BLaER1 treated with 17β-estradiol and CSF1 and Interleukin-3, amounts not matched to agents 10 nM and 100 nM (cell line): Measurements from ENCODE around the gene WDR49.
"Not testable (repeated sequence)": the region's sequence is repeated elsewhere in the genome, so short reads cannot be mapped to it uniquely, and the experiment has no call there.

Experiments
- H3K27ac ChIP-seq, 11 experiments: shearing (Covaris generic); formaldehyde crosslinking; 2 replicates each; pipeline ENCODE4 v1.8.1; 2022
- H3K27me3 ChIP-seq, 11 experiments: shearing (Covaris generic); formaldehyde crosslinking; 2 replicates each; pipeline ENCODE4 v1.8.1; 2022
- H3K36me3 ChIP-seq, 11 experiments: shearing (Covaris generic); formaldehyde crosslinking; 2 replicates each; pipeline ENCODE4 v1.8.1; 2022
- H3K4me1 ChIP-seq, 10 experiments: shearing (Covaris generic); formaldehyde crosslinking; 2 replicates each; pipeline ENCODE4 v1.8.1; 2022
- H3K4me2 ChIP-seq, 11 experiments: shearing (Covaris generic); formaldehyde crosslinking; 2 replicates each; pipeline ENCODE4 v1.8.1; 2022
- H3K4me3 ChIP-seq, 10 experiments: shearing (Covaris generic); formaldehyde crosslinking; 2 replicates each; pipeline ENCODE4 v1.8.1; 2022
- H3K9ac ChIP-seq, 11 experiments: shearing (Covaris generic); formaldehyde crosslinking; 2 replicates each; pipeline ENCODE4 v1.8.1; 2022
- H3K9me3 ChIP-seq, 11 experiments: shearing (Covaris generic); formaldehyde crosslinking; replicated peaks in 1 of 11; 2 replicates each; pipeline ENCODE4 v1.8.1; 2022
- H4K20me1 ChIP-seq, 11 experiments: shearing (Covaris generic); formaldehyde crosslinking; 2 replicates each; pipeline ENCODE4 v1.8.1; 2022
- Cebpa-rat ChIP-seq, 11 experiments: shearing (Covaris generic); IDR thresholded peaks; 2 replicates each; pipeline ENCODE4 v1.8.1; 2022

Gene WDR49

GRCh38 chr3:167650459-167650858, 3.3 kb downstream of the WDR49 start:
- Histone ChIP-seq H3K4me1 (peaks cover 4 to 11% (median 9%) of the 10 kb centered on the region in 10 experiments; a peak in 16 of 20 replicates), H3K4me3 (no peak overlapping the region), H3K36me3 (no peaks in the 10 kb centered on the region), H3K9ac (no peak overlapping the region), H3K27me3 (no peaks in the 10 kb centered on the region), H3K9me3 (peaks cover 0 to 10% (median 3%) of the 10 kb centered on the region in 11 experiments; a peak in 8 of 22 replicates), H4K20me1 (no peaks in the 10 kb centered on the region), H3K27ac (no peak overlapping the region), H3K4me2 (no peak overlapping the region)
- TF ChIP-seq Cebpa-rat (IDR thresholded peaks at IDR 0.05) = no peak

- no peaks in the 10 kb centered on the region for H3K36me3 ChIP-seq
- no peak for TF ChIP-seq Cebpa-rat (IDR thresholded peaks at IDR 0.05)
- no peak overlapping the region for H3K4me2 ChIP-seq
- H3K27ac ChIP-seq = no peak overlapping the region
- H3K4me3 ChIP-seq = no peak overlapping the region
- H4K20me1 ChIP-seq = no peaks in the 10 kb centered on the region
- H3K4me1 ChIP-seq = peaks cover 4 to 11% (median 9%) of the 10 kb centered on the region in 10 experiments; a peak in 16 of 20 replicates
- H3K9ac ChIP-seq = no peak overlapping the region
- peaks cover 0 to 9% (median 6%) of the 10 kb centered on the region in 11 experiments; a peak in 11 of 22 replicates for H3K9me3 ChIP-seq
- no peaks in the 10 kb centered on the region for H3K27me3 ChIP-seq
Observed at GRCh38 chr3:167649746-167650145, 4.0 kb downstream of the WDR49 start.

DNA sequence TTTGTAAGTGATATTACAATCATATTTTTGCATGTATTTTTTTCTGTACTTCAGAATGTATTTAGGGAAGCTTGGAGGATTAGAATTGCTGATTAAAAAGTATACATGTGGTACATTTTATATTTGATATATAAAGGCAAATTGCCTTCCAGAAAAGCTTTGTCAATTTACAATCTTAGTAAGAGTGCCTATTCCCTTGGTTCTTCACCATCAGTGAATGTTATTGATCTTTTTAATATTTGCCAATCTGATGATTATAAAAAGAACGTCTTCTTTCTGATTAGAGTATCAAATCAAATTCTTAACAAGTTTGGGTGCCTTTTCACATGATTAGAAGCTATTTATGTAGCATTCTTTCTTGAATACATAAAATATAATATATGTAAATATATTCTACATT, 9.1 kb downstream of the WDR49 start:
- Histone ChIP-seq H3K4me3 (no peak overlapping the region), H3K36me3 (no peaks in the 10 kb centered on the region), H3K27ac (no peak overlapping the region), H3K4me1 (no peaks in the 10 kb centered on the region), H3K9me3 (peaks cover 4 to 14% (median 9%) of the 10 kb centered on the region in 11 experiments; a peak in 12 of 22 replicates), H3K27me3 (no peaks in the 10 kb centered on the region), H4K20me1 (no peaks in the 10 kb centered on the region), H3K4me2 (no peak overlapping the region), H3K9ac (no peak overlapping the region)
- TF ChIP-seq Cebpa-rat (IDR thresholded peaks at IDR 0.05) = no peak

- Histone ChIP-seq H3K9me3 (no peaks in the 10 kb centered on the region), H3K27me3 (no peaks in the 10 kb centered on the region), H3K4me1 (no peaks in the 10 kb centered on the region), H3K4me3 (no peak overlapping the region), H3K27ac (no peak overlapping the region), H3K4me2 (no peak overlapping the region), H3K36me3 (no peaks in the 10 kb centered on the region), H4K20me1 (no peaks in the 10 kb centered on the region), H3K9ac (no peak overlapping the region)
- TF ChIP-seq Cebpa-rat (IDR thresholded peaks at IDR 0.05) = no peak
Observed at GRCh38 chr3:167631471-167631870, 22.3 kb downstream of the WDR49 start.

GRCh38 chr3:167626490-167626889, 27.3 kb downstream of the WDR49 start:
- no peak overlapping the region for H3K9ac ChIP-seq
- H3K36me3 ChIP-seq = no peaks in the 10 kb centered on the region
- no peaks in the 10 kb centered on the region for H3K4me1 ChIP-seq
- no peaks in the 10 kb centered on the region for H4K20me1 ChIP-seq
- no peaks in the 10 kb centered on the region for H3K9me3 ChIP-seq
- H3K27me3 ChIP-seq = no peaks in the 10 kb centered on the region
- H3K4me3 ChIP-seq = no peak overlapping the region
- no peak overlapping the region for H3K27ac ChIP-seq
- no peak for TF ChIP-seq Cebpa-rat (IDR thresholded peaks at IDR 0.05)
- H3K4me2 ChIP-seq = no peak overlapping the region

GRCh38 chr3:167615030-167615429, 38.7 kb downstream of the WDR49 start:
- Histone ChIP-seq H3K4me1 (no peaks in the 10 kb centered on the region), H4K20me1 (no peaks in the 10 kb centered on the region), H3K9ac (no peak overlapping the region), H3K27me3 (no peaks in the 10 kb centered on the region), H3K4me2 (no peak overlapping the region), H3K4me3 (no peak overlapping the region), H3K27ac (no peak overlapping the region), H3K36me3 (no peaks in the 10 kb centered on the region), H3K9me3 (no peaks in the 10 kb centered on the region)
- no peak for TF ChIP-seq Cebpa-rat (IDR thresholded peaks at IDR 0.05)

GRCh38 chr3:167614196-167614595, 39.5 kb downstream of the WDR49 start:
- not testable (repeated sequence) for H3K9ac ChIP-seq, H3K4me3 ChIP-seq, H3K4me2 ChIP-seq, H3K9me3 ChIP-seq, H3K27ac ChIP-seq, H4K20me1 ChIP-seq, H3K4me1 ChIP-seq, H3K36me3 ChIP-seq, H3K27me3 ChIP-seq

DNA sequence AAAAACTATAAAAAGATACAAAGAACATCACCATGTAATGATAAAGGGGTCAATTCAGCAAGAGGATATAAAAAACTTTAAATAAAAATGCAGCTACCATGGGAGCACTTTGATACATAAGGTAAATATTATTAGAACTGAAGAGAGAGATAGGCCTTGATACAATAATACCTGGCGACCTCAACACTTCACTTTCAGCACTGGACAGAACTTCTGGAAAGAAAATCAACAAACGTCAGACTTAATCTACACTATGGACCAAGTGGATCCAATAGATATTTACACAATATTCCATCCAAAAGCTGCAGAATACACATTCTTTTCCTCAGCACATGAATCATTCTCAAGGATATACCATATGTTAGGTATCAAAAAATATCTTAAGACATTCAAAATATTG, 42.0 kb downstream of the WDR49 start:
- Histone ChIP-seq H3K36me3 (no peaks in the 10 kb centered on the region), H3K9ac (no peak overlapping the region), H3K9me3 (no peaks in the 10 kb centered on the region), H3K4me2 (no peak overlapping the region), H4K20me1 (no peaks in the 10 kb centered on the region), H3K27ac (no peak overlapping the region), H3K4me1 (no peaks in the 10 kb centered on the region), H3K4me3 (no peak overlapping the region), H3K27me3 (no peaks in the 10 kb centered on the region)
- TF ChIP-seq Cebpa-rat (IDR thresholded peaks at IDR 0.05) = no peak

DNA sequence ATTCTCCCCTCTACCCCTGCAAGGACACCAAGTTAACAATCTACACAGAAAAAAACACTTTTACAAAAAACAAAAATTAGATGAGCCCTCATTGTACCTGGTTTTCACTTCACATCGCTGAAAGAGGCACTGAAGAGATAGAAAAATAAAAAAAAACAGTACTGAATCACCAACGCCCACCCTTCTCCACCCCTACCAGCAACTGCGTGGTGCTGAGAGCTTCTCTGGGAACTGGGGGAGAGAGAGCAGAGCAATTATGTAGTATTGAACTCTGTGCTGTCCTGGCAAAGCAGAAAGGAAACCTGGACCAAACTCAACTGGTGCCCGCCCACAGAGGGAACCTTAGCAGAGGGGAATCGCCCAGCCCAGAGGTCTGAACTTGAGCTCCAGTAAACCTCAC, 44.6 kb downstream of the WDR49 start:
- no peaks in the 10 kb centered on the region for H3K36me3 ChIP-seq
- no peak overlapping the region for H3K27ac ChIP-seq
- H4K20me1 ChIP-seq = no peaks in the 10 kb centered on the region
- no peak overlapping the region for H3K4me3 ChIP-seq
- H3K9ac ChIP-seq = no peak overlapping the region
- no peak overlapping the region for H3K4me2 ChIP-seq
- H3K4me1 ChIP-seq = no peaks in the 10 kb centered on the region
- no peaks in the 10 kb centered on the region for H3K27me3 ChIP-seq
- no peaks in the 10 kb centered on the region for H3K9me3 ChIP-seq
- TF ChIP-seq Cebpa-rat (IDR thresholded peaks at IDR 0.05) = no peak

DNA sequence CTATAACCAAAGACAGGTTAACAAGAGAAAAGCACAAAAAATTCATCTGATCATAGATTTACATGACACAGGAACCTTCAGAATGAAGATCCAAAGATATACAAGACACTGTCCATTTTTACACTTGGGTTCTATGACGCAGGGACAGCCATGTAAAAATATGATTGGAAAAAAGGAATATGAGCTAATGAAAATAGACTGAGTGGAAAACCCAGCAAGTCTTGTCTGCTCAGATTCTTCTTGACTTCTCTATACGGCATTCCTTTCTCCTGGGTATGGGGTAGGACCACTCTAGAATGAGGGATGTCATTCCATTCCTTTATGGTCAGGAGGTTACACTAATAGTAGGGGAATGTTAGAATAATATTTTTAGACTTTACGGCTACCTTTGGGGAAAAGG, 46.9 kb downstream of the WDR49 start:
- Histone ChIP-seq H3K36me3 (no peaks in the 10 kb centered on the region), H3K27ac (no peak overlapping the region), H3K4me2 (no peak overlapping the region), H4K20me1 (no peaks in the 10 kb centered on the region), H3K9ac (no peak overlapping the region), H3K4me1 (no peaks in the 10 kb centered on the region), H3K9me3 (no peaks in the 10 kb centered on the region), H3K27me3 (no peaks in the 10 kb centered on the region), H3K4me3 (no peak overlapping the region)
- TF ChIP-seq Cebpa-rat (IDR thresholded peaks at IDR 0.05) = no peak

- no peaks in the 10 kb centered on the region for H4K20me1 ChIP-seq
- no peak overlapping the region for H3K27ac ChIP-seq
- H3K9ac ChIP-seq = no peak overlapping the region
- no peak overlapping the region for H3K4me3 ChIP-seq
- no peak for TF ChIP-seq Cebpa-rat (IDR thresholded peaks at IDR 0.05)
- H3K9me3 ChIP-seq = no peaks in the 10 kb centered on the region
- H3K27me3 ChIP-seq = no peaks in the 10 kb centered on the region
- H3K4me2 ChIP-seq = no peak overlapping the region
- no peaks in the 10 kb centered on the region for H3K4me1 ChIP-seq
- H3K36me3 ChIP-seq = no peaks in the 10 kb centered on the region
Observed at GRCh38 chr3:167605871-167606270, 47.9 kb downstream of the WDR49 start.
